ENCODE results near the gene ZNF296.

- no peak for TF ChIP-seq CTCF (conservative IDR thresholded peaks at IDR 0.05; ENCODE audit: low read length)
- TF ChIP-seq EZH2phosphoT487 (IDR thresholded peaks at IDR 0.05; ENCODE audit: borderline replicate concordance, low read depth, low read length) = no peak
Measured at GRCh38 chr19:45121827-45122345, 45.6 kb upstream of the ZNF296 start.

All from OCI-LY7 (cell line).